GM12872 (cell line): ENCODE measurements around the gene ICA1L.

Source experiments
- CTCF ChIP-seq: IDR thresholded peaks from 3 replicates; pipeline ENCODE4 v1.5.1; 2011; ENCODE audit warnings: low read depth, mild to moderate bottlenecking, low read length, moderate library complexity; ENCODE audit not compliant: insufficient read depth

ICA1L gene

GRCh38 chr2:202885190-202885589, 13.6 kb upstream of the ICA1L start:
- no peak for TF ChIP-seq CTCF

- no peak for TF ChIP-seq CTCF
These were observed 12.6 kb upstream of the ICA1L start for GRCh38 chr2:202883987-202884675.

GRCh38 chr2:202881570-202881969, 10.0 kb upstream of the ICA1L start:
- no peak for TF ChIP-seq CTCF

DNA sequence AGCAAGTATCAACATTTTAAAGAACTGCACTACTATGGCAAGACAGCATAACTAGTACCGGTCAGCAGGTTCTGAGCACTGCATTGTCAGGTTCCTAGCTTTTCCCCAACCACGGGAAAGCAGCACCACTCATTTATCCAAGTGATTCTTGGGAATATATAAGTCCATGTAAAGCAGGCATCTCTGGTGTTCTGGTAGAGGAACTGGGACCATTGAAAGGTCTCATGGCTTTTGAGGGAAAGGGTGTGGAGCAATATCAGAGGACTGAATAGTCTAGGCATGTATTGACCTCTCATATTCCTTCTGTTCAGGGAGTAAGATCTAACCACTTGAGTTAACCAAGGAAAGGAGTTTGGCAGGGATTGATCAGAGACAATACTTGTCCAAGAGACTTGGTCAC, 6.1 kb upstream of the ICA1L start:
- TF ChIP-seq CTCF, result no peak

- TF ChIP-seq CTCF, result peak; percentile 83
These were observed 901 bp downstream of the ICA1L start for GRCh38 chr2:202870431-202871299.

DNA sequence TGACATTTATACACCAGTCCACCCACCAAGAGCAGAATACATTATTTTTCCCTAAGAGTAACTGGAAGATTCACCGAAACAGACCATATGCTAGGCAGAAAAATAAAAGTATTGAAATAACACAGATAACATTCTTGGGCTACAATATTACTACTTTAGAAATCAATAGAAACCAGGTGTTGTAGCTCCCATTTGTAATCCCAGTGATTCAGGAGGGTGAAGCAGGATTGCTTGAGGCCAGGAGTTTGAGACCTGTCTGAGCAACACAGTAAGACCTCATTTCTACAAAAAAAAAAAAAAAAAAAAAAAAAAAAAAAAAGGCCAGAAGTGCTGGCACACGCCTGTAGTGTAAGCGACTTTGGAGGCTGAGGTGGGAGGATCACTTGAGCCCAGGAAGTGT, 9.6 kb downstream of the ICA1L start:
- no peak for TF ChIP-seq CTCF

DNA sequence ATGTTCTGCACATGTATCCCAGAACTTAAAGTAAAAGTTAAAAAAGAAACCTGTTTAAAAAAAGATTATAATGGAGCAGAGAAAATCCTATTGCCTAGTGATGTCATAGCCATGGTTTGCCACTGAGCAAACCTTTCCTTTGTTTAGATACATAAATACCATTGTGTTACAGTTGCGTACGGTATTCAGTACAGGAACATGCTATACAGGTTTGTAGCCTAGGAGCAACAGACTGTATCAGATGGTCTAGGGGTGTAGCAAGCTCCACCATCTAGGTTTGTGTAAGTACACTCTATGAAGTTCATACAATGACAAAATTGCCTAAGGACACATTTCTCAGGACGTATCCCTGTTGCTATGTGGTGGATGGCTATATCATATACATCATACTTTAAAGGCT, 13.0 kb downstream of the ICA1L start:
- no peak for TF ChIP-seq CTCF
